HG03159 (cell line): ENCODE results near the gene FBXO39.
"Not testable (repeated sequence)": the region's sequence is repeated elsewhere in the genome, so short reads cannot be mapped to it uniquely, and the experiment has no call there.

Source experiments
- ATAC-seq: cut with Tn5 transposase; IDR thresholded peaks from one replicate; pipeline ENCODE4 v1.9.1; 2021; ENCODE audit warnings: mild to moderate bottlenecking, moderate library complexity; ENCODE audit not compliant: unreplicated experiment

Gene FBXO39

DNA sequence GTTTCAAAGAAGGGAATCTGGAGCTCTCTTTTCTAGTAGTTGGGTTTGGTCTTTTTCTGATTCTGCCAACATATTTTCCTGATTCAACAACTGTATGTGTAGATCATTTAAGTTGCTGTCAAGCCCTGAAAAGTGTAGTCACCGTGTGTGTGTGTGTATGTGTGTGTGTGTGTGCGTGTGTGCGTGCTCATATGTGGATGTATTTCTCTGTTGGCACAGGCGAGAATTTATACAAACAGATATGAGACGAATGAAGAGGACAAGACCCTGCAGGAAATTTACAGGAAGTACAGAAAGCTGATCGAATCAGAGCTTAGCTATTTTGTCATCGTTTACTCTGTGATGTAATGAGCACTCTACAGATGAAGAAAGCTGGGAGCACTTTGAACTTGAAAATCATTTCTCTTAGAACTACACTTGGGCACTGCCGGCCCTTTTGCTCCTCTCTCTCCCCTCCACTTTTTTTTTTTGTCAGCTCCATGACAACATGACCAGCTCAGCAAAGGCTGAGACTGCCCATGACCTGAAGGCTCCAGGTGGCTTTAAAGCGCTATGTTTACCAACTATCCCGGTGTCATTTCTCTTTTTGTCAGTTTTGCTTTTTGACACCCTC, 11.2 kb downstream of the FBXO39 start:
- ATAC-seq, result no peak

- ATAC-seq, result no peak
Measured at GRCh38 chr17:6789146-6789545, 13.1 kb downstream of the FBXO39 start.

DNA sequence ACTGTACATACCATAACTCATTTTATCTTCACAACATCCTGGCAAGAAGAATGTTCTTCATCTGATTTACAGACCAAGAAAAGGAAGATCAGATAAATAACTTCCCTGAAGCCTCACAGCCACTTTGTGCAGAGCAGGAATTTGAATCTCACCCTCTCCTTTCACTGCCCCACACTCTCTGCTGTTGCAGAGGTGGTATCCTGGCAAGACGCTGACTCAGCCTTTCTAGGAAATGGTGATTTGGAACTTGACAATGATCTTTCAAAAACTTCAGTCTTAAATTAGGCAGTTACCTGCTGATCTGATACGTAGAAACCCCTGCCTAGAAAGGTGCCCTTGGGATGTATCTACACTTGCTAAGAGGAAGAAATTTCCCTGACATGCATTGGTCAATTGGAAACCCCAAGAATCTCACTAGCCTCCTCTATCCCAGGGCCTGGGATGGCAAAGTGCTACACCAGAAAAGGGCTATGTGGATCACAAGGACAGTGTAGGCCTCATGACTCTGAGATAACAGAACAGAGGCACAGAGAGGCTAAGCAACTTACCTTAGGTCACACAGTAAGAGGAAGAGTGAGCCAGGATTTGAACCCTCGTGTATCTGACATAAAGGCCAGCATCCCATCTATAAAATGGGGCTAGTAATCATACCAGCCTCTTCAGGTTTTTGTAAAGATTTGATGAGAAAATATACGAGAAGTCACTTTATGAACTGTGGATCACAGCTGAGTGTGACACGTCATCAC, 17.9 kb downstream of the FBXO39 start:
- ATAC-seq, result no peak

- no peak for ATAC-seq
Measured at GRCh38 chr17:6796017-6796886, 20.2 kb downstream of the FBXO39 start.

DNA sequence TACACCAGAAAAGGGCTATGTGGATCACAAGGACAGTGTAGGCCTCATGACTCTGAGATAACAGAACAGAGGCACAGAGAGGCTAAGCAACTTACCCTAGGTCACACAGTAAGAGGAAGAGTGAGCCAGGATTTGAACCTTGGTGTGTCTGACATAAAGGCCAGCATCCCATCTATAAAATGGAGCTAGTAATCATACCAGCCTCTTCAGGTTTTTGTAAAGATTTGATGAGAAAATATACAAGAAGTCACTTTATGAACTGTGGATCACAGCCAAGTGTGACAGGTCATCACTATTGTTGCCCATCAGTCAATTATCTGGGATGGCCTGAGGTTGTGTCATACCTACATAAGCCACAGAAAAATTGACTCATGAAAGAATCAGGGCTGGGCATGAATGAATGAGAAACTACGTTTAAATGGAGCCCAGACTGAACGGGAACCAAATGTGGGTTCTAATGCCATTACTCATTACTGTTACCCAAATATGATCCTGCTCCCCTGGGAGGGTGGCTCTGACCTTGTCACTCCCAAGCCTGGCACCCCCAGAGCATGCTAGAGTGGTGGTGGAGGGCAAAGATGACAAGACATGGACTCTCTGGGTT, 21.0 kb downstream of the FBXO39 start:
- no peak for ATAC-seq

DNA sequence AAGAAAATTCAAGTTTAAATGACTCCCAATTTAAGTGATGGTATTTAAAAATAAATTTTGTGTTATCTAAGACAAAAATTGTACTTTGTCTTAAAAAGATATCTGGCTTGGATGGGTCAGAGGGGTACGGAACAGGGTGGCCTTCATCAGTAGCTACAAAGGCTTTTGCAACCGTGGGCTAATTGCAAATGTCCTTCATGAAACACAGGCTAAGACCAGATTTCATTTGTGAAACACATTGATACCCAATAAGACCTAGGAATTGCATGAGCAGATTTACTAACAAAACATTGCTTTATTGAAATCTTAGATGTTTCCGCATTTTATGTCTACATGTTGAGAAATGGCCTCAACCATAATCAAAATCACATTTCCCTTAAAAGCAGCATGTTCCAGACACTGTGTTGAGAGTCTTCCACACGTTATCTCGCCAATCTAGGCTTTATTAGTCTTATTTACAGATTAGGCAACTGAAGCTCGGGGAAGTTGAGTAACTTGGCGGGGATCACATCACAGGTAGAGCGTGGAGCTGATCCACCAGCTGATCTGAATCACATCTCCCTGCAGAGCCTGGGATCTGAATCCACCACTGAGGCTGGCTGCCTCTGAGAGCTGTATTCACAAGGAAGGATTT, 21.8 kb downstream of the FBXO39 start:
- no peak for ATAC-seq

GRCh38 chr17:6799738-6800137, 23.7 kb downstream of the FBXO39 start:
- ATAC-seq, result no peak

DNA sequence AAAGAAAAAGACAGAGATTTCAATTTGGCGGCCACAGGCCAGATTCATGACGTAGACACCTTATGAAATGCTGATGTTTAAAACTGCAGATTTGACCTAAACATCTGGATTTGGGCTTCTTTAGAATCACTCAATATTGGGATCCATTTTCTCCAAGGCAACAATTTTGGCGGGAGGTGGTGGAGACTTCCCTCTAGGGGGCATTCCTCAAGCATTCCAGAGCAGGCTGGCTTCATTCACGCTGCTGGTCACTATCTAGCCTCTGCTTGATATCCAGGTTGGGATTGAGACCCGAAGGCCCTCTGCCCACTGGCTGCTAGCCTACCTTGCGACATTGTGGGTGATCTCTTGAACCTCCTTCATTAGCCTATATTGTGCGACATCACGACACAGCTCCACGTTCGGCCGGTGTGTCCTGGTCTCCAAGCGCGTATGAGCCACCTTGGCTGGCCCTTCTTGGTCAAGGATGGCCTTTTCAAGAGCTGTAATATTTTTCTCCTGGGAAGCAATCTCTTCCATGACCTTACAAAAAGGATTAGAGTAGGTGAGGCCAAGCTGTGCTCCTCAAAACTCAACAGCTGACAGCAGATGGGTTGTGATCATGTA, 24.5 kb downstream of the FBXO39 start:
- no peak for ATAC-seq

DNA sequence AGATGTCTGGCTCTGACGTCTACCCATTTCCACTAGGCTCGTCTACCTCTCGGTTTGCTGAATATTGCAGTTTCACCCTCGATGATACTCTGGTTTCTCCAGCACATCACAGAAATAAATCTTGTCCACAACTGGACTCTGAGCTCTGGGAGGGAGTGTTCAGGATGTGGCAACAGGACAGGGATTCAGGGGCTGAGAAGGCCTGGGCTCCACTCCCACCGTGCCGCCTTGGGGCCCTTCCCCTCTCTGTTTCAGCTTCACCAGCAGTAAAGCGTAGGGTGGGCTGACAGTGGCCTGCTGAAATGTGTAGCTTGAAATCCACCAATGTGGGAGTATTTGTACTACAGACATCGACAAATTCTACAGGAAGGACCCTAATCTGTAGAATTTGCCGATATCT, 35.5 kb downstream of the FBXO39 start:
- no peak for ATAC-seq

DNA sequence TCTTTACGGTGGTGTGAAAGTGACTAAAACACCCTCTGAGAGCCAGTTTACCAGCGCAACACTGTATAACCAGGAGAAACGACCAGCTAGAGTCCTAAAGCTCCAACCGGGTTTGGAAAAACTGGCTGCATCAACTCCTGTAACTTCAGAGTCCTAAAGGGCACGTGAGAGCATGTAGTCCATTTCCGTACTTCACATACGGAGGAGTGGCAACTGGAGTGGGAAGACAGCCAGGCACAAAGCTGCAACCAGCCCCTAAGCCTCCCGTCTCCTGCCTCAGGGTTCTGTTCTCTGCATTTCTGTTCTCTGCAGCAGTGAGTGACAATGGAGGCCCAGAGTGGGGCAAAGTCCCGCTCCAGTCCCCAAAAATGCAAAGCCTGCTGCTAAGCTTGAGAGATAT, 36.3 kb downstream of the FBXO39 start:
- ATAC-seq, result no peak

DNA sequence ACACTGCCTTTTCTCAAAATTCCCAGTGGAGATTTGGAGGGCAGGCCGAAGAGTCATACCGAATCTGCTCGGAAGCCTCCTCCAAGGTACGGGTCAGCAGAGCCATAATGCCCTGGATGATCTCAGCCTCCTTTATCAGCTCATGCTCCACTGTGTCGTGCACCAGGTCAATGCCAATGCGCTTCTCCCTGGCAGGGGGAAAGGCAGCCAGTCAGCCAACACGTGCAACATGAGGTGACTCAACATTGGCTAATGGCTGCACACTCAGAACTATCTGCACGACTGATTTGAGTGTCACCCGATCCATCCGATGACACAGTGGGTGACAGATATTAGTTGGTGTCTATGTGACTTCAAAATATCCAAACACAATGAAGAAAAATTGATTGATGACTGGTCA, 39.8 kb downstream of the FBXO39 start:
- no peak for ATAC-seq

GRCh38 chr17:6816368-6816767, 40.4 kb downstream of the FBXO39 start:
- ATAC-seq, result not testable (repeated sequence)

- ATAC-seq, result no peak
Measured at GRCh38 chr17:6818938-6819337, 42.9 kb downstream of the FBXO39 start.

- no peak for ATAC-seq
Measured at GRCh38 chr17:6823011-6823442, 47.0 kb downstream of the FBXO39 start.

DNA sequence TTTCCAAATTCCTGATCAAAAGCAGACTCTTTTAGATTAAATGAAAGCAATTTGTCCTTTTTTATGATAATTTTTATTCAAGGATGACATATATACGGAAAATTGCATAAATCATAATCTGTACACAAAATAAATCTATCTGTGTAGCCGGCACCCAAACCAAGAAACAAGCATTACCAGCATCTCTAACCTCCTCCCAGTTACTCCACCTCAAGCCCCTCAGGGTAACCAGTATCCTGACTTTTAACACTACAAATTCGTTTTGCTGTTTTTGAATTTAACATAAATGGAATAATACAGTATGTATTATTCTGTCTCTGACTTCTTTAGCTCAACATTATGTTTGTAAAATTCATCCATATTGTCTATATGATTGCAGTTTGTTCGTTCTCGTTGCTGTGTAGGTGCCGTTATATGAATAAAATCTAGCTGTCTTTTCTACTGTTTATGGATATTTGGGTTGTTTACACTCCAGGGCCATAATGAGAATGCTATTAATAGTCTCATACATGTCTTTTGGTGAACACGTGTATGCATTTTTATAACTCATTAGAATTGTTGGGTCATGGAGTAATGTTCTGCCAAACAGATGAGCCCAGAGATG, 54.5 kb downstream of the FBXO39 start:
- no peak for ATAC-seq

GRCh38 chr17:6831661-6832263, 55.7 kb downstream of the FBXO39 start, which contains the start of gene TEKT1:
Gene TEKT1 (minus strand): TSS chr17:6831729. CDS start chr17:6830376, 1,353 bp downstream.
- ATAC-seq, result peak; percentile 68
